OCI-LY7 (cell line): ENCODE results near the gene PSMA6.

ENCODE experiments used
- CTCF ChIP-seq: fragments of 200-600 bp; sonication (generic); conservative IDR thresholded peaks from 2 replicates; pipeline ENCODE4 v1.5.1; 2014; ENCODE audit warnings: mild to moderate bottlenecking, antibody characterized with exemption, low read length, moderate library complexity, mixed read lengths
- EZH2phosphoT487 ChIP-seq: fragments of 200-600 bp; sonication (generic); IDR thresholded peaks from 2 replicates; pipeline ENCODE4 v1.6.1; 2018; ENCODE audit warnings: low read depth, borderline replicate concordance, mild to moderate bottlenecking, mixed run types, antibody characterized with exemption, low read length, moderate library complexity, mixed read lengths

DNA sequence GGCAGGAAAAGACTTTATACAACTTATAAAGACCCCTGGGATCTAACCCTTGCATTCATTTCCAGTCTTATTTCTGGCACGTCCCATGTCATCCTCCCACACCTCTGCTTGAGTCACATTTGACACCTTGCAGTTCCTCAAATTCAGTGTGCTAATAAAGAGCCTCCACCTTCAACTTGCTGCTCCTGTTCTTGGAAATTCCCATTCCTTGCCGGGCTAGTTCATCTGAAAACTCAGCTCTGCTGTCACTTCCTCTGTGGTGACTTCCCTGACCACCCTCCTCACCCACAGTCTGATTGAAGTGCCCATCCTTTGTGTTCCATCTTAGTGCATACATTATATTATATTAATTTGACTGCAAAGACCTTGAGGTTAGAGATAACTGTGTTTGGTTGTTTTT, 37.4 kb upstream of the PSMA6 start:
- no peak for TF ChIP-seq CTCF
- TF ChIP-seq EZH2phosphoT487, result no peak
